Trophoblast cell (in vitro differentiated cells and primary cell): ENCODE results near the gene RSBN1L.

ENCODE experiments used
- DNase-seq, 2 donors: peaks; one replicate each; pipeline ENCODE4 v3.0.0-alpha.2; 2016
- H2AFZ ChIP-seq: 2 replicates; pipeline ENCODE4 v1.6.1; 2013; ENCODE audit warnings: low read length, moderate library complexity, mild to moderate bottlenecking; ENCODE audit not compliant: insufficient read depth, poor library complexity
- H2AK5ac ChIP-seq: 2 replicates; pipeline ENCODE4 v1.6.1; 2013; ENCODE audit warnings: mild to moderate bottlenecking, low read length
- H2BK120ac ChIP-seq: 2 replicates; pipeline ENCODE4 v1.6.1; 2013; ENCODE audit warnings: low read length, mild to moderate bottlenecking, moderate library complexity; ENCODE audit not compliant: insufficient read depth, poor library complexity
- H2BK12ac ChIP-seq: 2 replicates; pipeline ENCODE4 v1.6.1; 2013; ENCODE audit warnings: mild to moderate bottlenecking, low read length, moderate library complexity
- H2BK5ac ChIP-seq: 2 replicates; pipeline ENCODE4 v1.6.1; 2013; ENCODE audit warnings: low read length, low read depth, moderate library complexity, mild to moderate bottlenecking; ENCODE audit not compliant: poor library complexity
- H3K14ac ChIP-seq: 2 replicates; pipeline ENCODE4 v1.6.1; 2013; ENCODE audit warnings: mild to moderate bottlenecking, low read length
- H3K18ac ChIP-seq: 2 replicates; pipeline ENCODE4 v1.6.1; 2013; ENCODE audit warnings: mild to moderate bottlenecking, low read length
- H3K23ac ChIP-seq: 2 replicates; pipeline ENCODE4 v1.6.1; 2013; ENCODE audit warnings: low read length
- H3K27ac ChIP-seq: 2 replicates; pipeline ENCODE4 v1.5.1; 2013; ENCODE audit warnings: low read depth, mild to moderate bottlenecking, inconsistent platforms, low read length, moderate library complexity
- H3K27me3 ChIP-seq: 2 replicates; pipeline ENCODE4 v1.6.1; 2013; ENCODE audit warnings: inconsistent platforms, mild to moderate bottlenecking, low read length, moderate library complexity; ENCODE audit not compliant: insufficient read depth
- H3K36me3 ChIP-seq, 2 experiments: 1 replicate in 1 of 2; 2 replicates in 1 of 2; pipeline ENCODE4 v1.6.1; 2013; ENCODE audit warnings: low read length in 2 of 2, mild to moderate bottlenecking in 2 of 2, moderate library complexity in 1 of 2; ENCODE audit not compliant: insufficient read depth in 2 of 2, control insufficient read depth in 1 of 2
- H3K4ac ChIP-seq: 2 replicates; pipeline ENCODE4 v1.6.1; 2013; ENCODE audit warnings: low read depth, mild to moderate bottlenecking, low read length, moderate library complexity
- H3K4me1 ChIP-seq, 2 experiments: 1 replicate in 1 of 2; 2 replicates in 1 of 2; pipeline ENCODE4 v1.6.1; 2013; ENCODE audit warnings: low read length in 2 of 2, mild to moderate bottlenecking in 2 of 2, moderate library complexity in 1 of 2; ENCODE audit not compliant: insufficient read depth in 2 of 2, control insufficient read depth in 1 of 2
- H3K4me2 ChIP-seq: 2 replicates; pipeline ENCODE4 v1.6.1; 2013; ENCODE audit warnings: inconsistent platforms, mild to moderate bottlenecking, low read length, moderate library complexity
- H3K4me3 ChIP-seq: 2 replicates; pipeline ENCODE4 v1.5.1; 2013; ENCODE audit warnings: mild to moderate bottlenecking, low read depth, low read length, inconsistent platforms
- H3K79me1 ChIP-seq: one replicate; pipeline ENCODE4 v1.6.1; 2013; ENCODE audit warnings: low read length
- H3K79me2 ChIP-seq: 2 replicates; pipeline ENCODE4 v1.6.1; 2013; ENCODE audit warnings: low read length, mild to moderate bottlenecking; ENCODE audit not compliant: control insufficient read depth, insufficient read depth, poor library complexity
- H3K9ac ChIP-seq: 2 replicates; pipeline ENCODE4 v1.6.1; 2013; ENCODE audit warnings: mild to moderate bottlenecking, low read length
- H3K9me3 ChIP-seq: 2 replicates; pipeline ENCODE4 v1.6.1; 2013; ENCODE audit warnings: low read depth, mild to moderate bottlenecking, control low read depth, inconsistent platforms, low read length; ENCODE audit not compliant: insufficient read depth
- H4K12ac ChIP-seq: 2 replicates; pipeline ENCODE4 v1.6.1; 2013; ENCODE audit warnings: low read depth, mild to moderate bottlenecking, low read length, moderate library complexity
- H4K8ac ChIP-seq: 2 replicates; pipeline ENCODE4 v1.6.1; 2013; ENCODE audit warnings: low read depth, mild to moderate bottlenecking, low read length, moderate library complexity
- H4K91ac ChIP-seq: one replicate; pipeline ENCODE4 v1.6.1; 2013; ENCODE audit warnings: low read depth, mild to moderate bottlenecking, low read length, moderate library complexity
- WGBS: extraction: QIAGEN DNeasy Blood & Tissue Kit; methylation state at CpG from one replicate; pipeline ENCODE4 v1.1.7; 2013; ENCODE audit warnings: missing lambda C conversion rate; ENCODE audit not compliant: insufficient read length, insufficient coverage; ENCODE audit errors: extremely low coverage; 5-methylcytosine and 5-hydroxymethylcytosine counted together

The RSBN1L gene

DNA sequence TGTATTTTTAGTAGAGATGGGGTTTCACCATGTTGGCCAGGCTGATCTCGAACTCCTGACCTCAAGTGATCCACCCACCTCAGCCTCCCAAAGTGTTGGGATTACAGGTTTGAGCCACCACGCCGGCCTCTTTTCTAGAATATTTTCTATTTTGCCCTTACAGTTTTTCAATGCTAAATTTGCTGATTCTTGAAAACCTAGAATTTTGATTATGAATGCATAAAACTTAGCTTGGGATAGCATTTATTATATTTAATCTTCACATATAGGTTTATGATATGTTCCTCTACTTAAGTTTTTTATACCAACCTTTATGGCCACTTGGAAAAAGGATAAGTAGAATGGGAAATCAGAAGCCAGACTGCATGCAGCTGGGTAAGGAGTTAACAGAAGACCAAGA is 99.8 kb downstream of the RSBN1L start:
- Histone ChIP-seq H3K4me3 (no peak overlapping the region), H3K4ac (no peak overlapping the region), H3K23ac (no peak overlapping the region), H3K79me1 (peaks cover 12% of the 10 kb centered on the region), H3K27me3 (no peaks in the 10 kb centered on the region), H3K36me3 (peaks cover 5 to 7% of the 10 kb centered on the region in 2 experiments), H2BK5ac (no peak overlapping the region), H3K9me3 (no peaks in the 10 kb centered on the region), H3K4me2 (no peak overlapping the region), H3K14ac (no peak overlapping the region), H2BK12ac (no peak overlapping the region), H2AFZ (no peak overlapping the region), H4K91ac (no peak overlapping the region), H3K79me2 (peaks cover 13% of the 10 kb centered on the region), H3K18ac (no peak overlapping the region), H3K9ac (no peak overlapping the region), H2BK120ac (no peak overlapping the region), H4K8ac (no peak overlapping the region), H4K12ac (no peak overlapping the region), H3K27ac (no peak overlapping the region), H2AK5ac (no peak overlapping the region), H3K4me1 (no peaks in the 10 kb centered on the region)
- no CpG with 5 or more reads among the region's 3 CpGs for WGBS
- DNase-seq: no peak

DNA sequence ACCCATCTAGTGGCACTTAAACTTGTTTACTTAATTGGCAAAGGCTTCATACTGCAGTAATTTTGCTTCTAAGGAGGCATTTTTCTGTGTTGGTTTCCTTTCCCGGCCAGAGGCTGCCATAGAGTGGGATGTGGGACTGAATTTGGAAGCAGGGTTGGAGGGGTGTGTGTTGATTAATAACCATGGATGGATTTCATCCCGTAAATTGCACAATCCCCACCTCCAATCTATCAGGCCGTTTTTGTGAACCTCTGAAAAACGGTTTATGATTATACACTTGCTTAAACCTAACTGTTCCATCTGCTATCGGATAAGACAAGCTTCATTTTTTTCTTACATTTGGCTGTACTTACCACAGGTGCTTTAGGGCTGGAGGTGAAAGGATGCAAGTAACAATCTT is 100.7 kb downstream of the RSBN1L start:
- Histone ChIP-seq H4K91ac (no peak overlapping the region), H4K8ac (no peak overlapping the region), H3K36me3 (peaks cover 5 to 7% of the 10 kb centered on the region in 2 experiments), H3K23ac (no peak overlapping the region), H3K4me3 (no peak overlapping the region), H3K14ac (no peak overlapping the region), H3K4me2 (peak overlapping the region; percentile 82), H2AFZ (no peak overlapping the region), H2AK5ac (no peak overlapping the region), H3K27me3 (no peaks in the 10 kb centered on the region), H3K9ac (no peak overlapping the region), H2BK12ac (no peak overlapping the region), H2BK120ac (no peak overlapping the region), H3K18ac (no peak overlapping the region), H3K4me1 (no peaks in the 10 kb centered on the region), H3K79me1 (peaks cover 12% of the 10 kb centered on the region), H2BK5ac (no peak overlapping the region), H3K9me3 (no peaks in the 10 kb centered on the region), H3K79me2 (peaks cover 13% of the 10 kb centered on the region), H3K27ac (no peak overlapping the region), H4K12ac (no peak overlapping the region), H3K4ac (no peak overlapping the region)
- DNase-seq: no peak
- no CpG with 5 or more reads among the region's 5 CpGs for WGBS

DNA sequence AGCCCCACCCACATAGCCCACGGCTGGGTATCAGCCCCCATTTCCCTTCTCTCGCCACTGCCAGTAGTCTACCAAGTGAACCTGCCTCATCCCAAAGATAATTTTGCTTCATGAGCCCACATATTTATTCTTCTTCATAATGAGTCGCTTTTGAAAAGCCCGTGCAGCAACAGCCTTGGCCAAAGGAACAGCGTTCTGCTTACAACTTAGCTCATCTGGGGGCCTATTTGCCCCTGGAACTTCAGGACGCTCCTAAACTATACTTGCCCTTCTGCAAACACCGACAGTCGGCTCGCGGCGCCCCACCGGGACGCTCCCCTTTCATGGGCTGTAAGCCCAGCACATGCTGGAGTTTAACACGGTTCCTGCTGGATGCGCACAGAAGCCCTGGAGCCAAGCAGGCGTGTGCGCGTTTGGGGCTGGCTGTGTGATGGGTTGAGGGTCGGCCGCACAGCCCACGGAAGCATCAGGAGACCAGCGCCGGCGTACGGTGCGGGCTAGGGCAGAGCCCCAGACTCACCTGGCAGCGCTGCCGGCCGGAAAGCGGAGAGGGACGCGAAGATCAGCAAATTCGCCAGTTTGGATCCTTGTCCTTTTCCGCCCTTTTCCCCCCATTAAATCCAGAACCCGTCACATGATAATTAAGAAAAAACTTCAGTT is 101.6 kb downstream of the RSBN1L start:
- Histone ChIP-seq H3K9ac (peak overlapping the region; percentile 95), H3K14ac (peak overlapping the region; percentile 92)

GRCh38 chr7:77798394-77799077 is 102.3 kb downstream of the RSBN1L start, which contains the start of the genes PHTF2 and TMEM60:
Gene PHTF2, plus strand, starts transcription at chr7:77798773.
Gene TMEM60, minus strand, starts transcription at chr7:77798434. Its CDS starts 4,061 bp downstream, at chr7:77794373.
- H3K36me3 ChIP-seq: peaks cover 5 to 7% of the 10 kb centered on the region in 2 experiments
- H2AK5ac ChIP-seq: peak within 1 kb of the TSS; percentile 73
- H3K79me1 ChIP-seq: peaks cover 12% of the 10 kb centered on the region
- peak within 1 kb of the TSS; percentile 17 for H2BK12ac ChIP-seq
- no peaks in the 10 kb centered on the region for H3K4me1 ChIP-seq
- DNase-seq: peak; percentile 99
- H3K18ac ChIP-seq: peak within 1 kb of the TSS; percentile 90
- peak within 1 kb of the TSS; percentile 72 for H2BK120ac ChIP-seq
- peak within 1 kb of the TSS; percentile 95 for H4K8ac ChIP-seq
- H3K9me3 ChIP-seq: no peaks in the 10 kb centered on the region
- H2BK5ac ChIP-seq: peak within 1 kb of the TSS; percentile 69
- H3K14ac ChIP-seq: peak within 1 kb of the TSS; percentile 92
- H4K12ac ChIP-seq: peak within 1 kb of the TSS; percentile 86
- H3K23ac ChIP-seq: no peak within 1 kb of the TSS
- peak within 1 kb of the TSS; percentile 76 for H2AFZ ChIP-seq
- no peaks in the 10 kb centered on the region for H3K27me3 ChIP-seq
- H3K27ac ChIP-seq: peak within 1 kb of the TSS; percentile 76
- H3K4me3 ChIP-seq: peak within 1 kb of the TSS; percentile 97
- peak within 1 kb of the TSS; percentile 87 for H4K91ac ChIP-seq
- H3K4ac ChIP-seq: peak within 1 kb of the TSS; percentile 63
- H3K79me2 ChIP-seq: peaks cover 13% of the 10 kb centered on the region
- H3K9ac ChIP-seq: peak within 1 kb of the TSS; percentile 95
- H3K4me2 ChIP-seq: peak within 1 kb of the TSS; percentile 91
- no CpG with 5 or more reads among the region's 61 CpGs for WGBS

More for the DNA sequence above, 101.6 kb downstream of the RSBN1L start:
- no peak overlapping the region for H3K23ac ChIP-seq
- H3K36me3 ChIP-seq: peaks cover 5 to 7% of the 10 kb centered on the region in 2 experiments
- H3K4ac ChIP-seq: peak overlapping the region; percentile 63
- peak overlapping the region; percentile 69 for H2BK5ac ChIP-seq
- peak overlapping the region; percentile 76 for H2AFZ ChIP-seq
- peak overlapping the region; percentile 95 for H4K8ac ChIP-seq
- peak overlapping the region; percentile 72 for H2BK120ac ChIP-seq
- no peaks in the 10 kb centered on the region for H3K27me3 ChIP-seq
- H3K79me1 ChIP-seq: peaks cover 12% of the 10 kb centered on the region
- no peaks in the 10 kb centered on the region for H3K4me1 ChIP-seq
- peak overlapping the region; percentile 76 for H3K27ac ChIP-seq
- peak overlapping the region; percentile 97 for H3K4me3 ChIP-seq
- peak overlapping the region; percentile 73 for H2AK5ac ChIP-seq
- H3K9me3 ChIP-seq: no peaks in the 10 kb centered on the region
- H3K4me2 ChIP-seq: peak overlapping the region; percentile 82
- DNase-seq: peak in 1 of 2 donors; percentile 7
- peak overlapping the region; percentile 90 for H3K18ac ChIP-seq
- peak overlapping the region; percentile 86 for H4K91ac ChIP-seq
- H2BK12ac ChIP-seq: peak overlapping the region; percentile 17
- H3K79me2 ChIP-seq: peaks cover 13% of the 10 kb centered on the region
- H4K12ac ChIP-seq: peak overlapping the region; percentile 86
- WGBS: no CpG with 5 or more reads among the region's 35 CpGs
